ENCODE data around the gene PTPN23.

- TF ChIP-seq CTCF (IDR thresholded peaks at IDR 0.05; ENCODE audit: insufficient read depth, low read length, poor library complexity, severe bottlenecking) = no peak
- no peak for TF ChIP-seq EZH2phosphoT487 (conservative IDR thresholded peaks at IDR 0.05; ENCODE audit: low read length)
These were observed 3.6 kb upstream of the PTPN23 start for GRCh38 chr3:47377186-47377585.
